ENCODE results near the gene ACP3.

Gene ACP3

GRCh38 chr3:132317229-132317948, at the start of gene ACP3:
Gene ACP3, plus strand, starts transcription at chr3:132317407. Its CDS starts 50 bp downstream, at chr3:132317457.
- H4K20me1 ChIP-seq (ENCODE audit: low read depth, low read length), result no peaks in the 10 kb centered on the region
- no peak within 1 kb of the TSS for H3K27ac ChIP-seq (ENCODE audit: low read depth, low read length)
- H2AFZ ChIP-seq (ENCODE audit: low read depth, low read length, severe bottlenecking), result no peak within 1 kb of the TSS
- H3K4me2 ChIP-seq (ENCODE audit: low read depth, low read length, poor library complexity, severe bottlenecking), result no peak within 1 kb of the TSS
- no peak within 1 kb of the TSS for H3K9ac ChIP-seq (ENCODE audit: low read length)
- H3K27me3 ChIP-seq (ENCODE audit: low read length), result no peaks in the 10 kb centered on the region
- H3K4me3 ChIP-seq (ENCODE audit: insufficient read depth, low read length, poor library complexity, severe bottlenecking), result no peak within 1 kb of the TSS
- TF ChIP-seq CTCF (IDR thresholded peaks at IDR 0.05; ENCODE audit: insufficient read depth, low read length, poor library complexity, severe bottlenecking) (no peak), EZH2phosphoT487 (conservative IDR thresholded peaks at IDR 0.05; ENCODE audit: low read length) (no peak)
- no peaks in the 10 kb centered on the region for H3K9me3 ChIP-seq (ENCODE audit: insufficient read depth, low read length)
- no peaks in the 10 kb centered on the region for H3K36me3 ChIP-seq (ENCODE audit: low read length)
- H3K9me2 ChIP-seq (replicated peaks; ENCODE audit: insufficient read depth, low read length), result no peaks in the 10 kb centered on the region
- H3K79me2 ChIP-seq (ENCODE audit: insufficient read depth, low read length), result no peaks in the 10 kb centered on the region
- no peaks in the 10 kb centered on the region for H3F3A ChIP-seq (ENCODE audit: insufficient read depth)

- no peak overlapping the region for H3K4me2 ChIP-seq (ENCODE audit: low read depth, low read length, poor library complexity, severe bottlenecking)
- no peaks in the 10 kb centered on the region for H3K79me2 ChIP-seq (ENCODE audit: insufficient read depth, low read length)
- H3K36me3 ChIP-seq (ENCODE audit: low read length), result no peaks in the 10 kb centered on the region
- H3F3A ChIP-seq (ENCODE audit: insufficient read depth), result no peaks in the 10 kb centered on the region
- H3K9me2 ChIP-seq (replicated peaks; ENCODE audit: insufficient read depth, low read length), result no peaks in the 10 kb centered on the region
- H2AFZ ChIP-seq (ENCODE audit: low read depth, low read length, severe bottlenecking), result no peak overlapping the region
- TF ChIP-seq CTCF (IDR thresholded peaks at IDR 0.05; ENCODE audit: insufficient read depth, low read length, poor library complexity, severe bottlenecking) (no peak), EZH2phosphoT487 (conservative IDR thresholded peaks at IDR 0.05; ENCODE audit: low read length) (no peak)
- H3K9me3 ChIP-seq (ENCODE audit: insufficient read depth, low read length), result no peaks in the 10 kb centered on the region
- H3K27me3 ChIP-seq (ENCODE audit: low read length), result no peaks in the 10 kb centered on the region
- H3K9ac ChIP-seq (ENCODE audit: low read length), result no peak overlapping the region
- no peak overlapping the region for H3K27ac ChIP-seq (ENCODE audit: low read depth, low read length)
- H4K20me1 ChIP-seq (ENCODE audit: low read depth, low read length), result no peaks in the 10 kb centered on the region
- no peak overlapping the region for H3K4me3 ChIP-seq (ENCODE audit: insufficient read depth, low read length, poor library complexity, severe bottlenecking)
Measured at GRCh38 chr3:132268956-132269355, 48.3 kb upstream of the ACP3 start.

- no peaks in the 10 kb centered on the region for H3K27me3 ChIP-seq (ENCODE audit: low read length)
- no peaks in the 10 kb centered on the region for H3F3A ChIP-seq (ENCODE audit: insufficient read depth)
Measured at GRCh38 chr3:132273036-132273435, 44.2 kb upstream of the ACP3 start.

More at GRCh38 chr3:132273036-132273435, 44.2 kb upstream of the ACP3 start:
- Histone ChIP-seq H3K4me3 (ENCODE audit: insufficient read depth, low read length, poor library complexity, severe bottlenecking) (no peak overlapping the region), H4K20me1 (ENCODE audit: low read depth, low read length) (no peaks in the 10 kb centered on the region), H3K9me3 (ENCODE audit: insufficient read depth, low read length) (no peaks in the 10 kb centered on the region), H2AFZ (ENCODE audit: low read depth, low read length, severe bottlenecking) (no peak overlapping the region), H3K36me3 (ENCODE audit: low read length) (no peaks in the 10 kb centered on the region), H3K27ac (ENCODE audit: low read depth, low read length) (no peak overlapping the region), H3K4me2 (ENCODE audit: low read depth, low read length, poor library complexity, severe bottlenecking) (no peak overlapping the region), H3K9ac (ENCODE audit: low read length) (no peak overlapping the region), H3K79me2 (ENCODE audit: insufficient read depth, low read length) (no peaks in the 10 kb centered on the region), H3K9me2 (replicated peaks; ENCODE audit: insufficient read depth, low read length) (no peaks in the 10 kb centered on the region)
- TF ChIP-seq CTCF (IDR thresholded peaks at IDR 0.05; ENCODE audit: insufficient read depth, low read length, poor library complexity, severe bottlenecking) (no peak), EZH2phosphoT487 (conservative IDR thresholded peaks at IDR 0.05; ENCODE audit: low read length) (no peak)

Data from SU-DHL-6 (cell line).